Measurements from ENCODE around the gene APOBR.
"Not testable (repeated sequence)": the region's sequence is repeated elsewhere in the genome, so short reads cannot be mapped to it uniquely, and the experiment has no call there.

APOBR gene

DNA sequence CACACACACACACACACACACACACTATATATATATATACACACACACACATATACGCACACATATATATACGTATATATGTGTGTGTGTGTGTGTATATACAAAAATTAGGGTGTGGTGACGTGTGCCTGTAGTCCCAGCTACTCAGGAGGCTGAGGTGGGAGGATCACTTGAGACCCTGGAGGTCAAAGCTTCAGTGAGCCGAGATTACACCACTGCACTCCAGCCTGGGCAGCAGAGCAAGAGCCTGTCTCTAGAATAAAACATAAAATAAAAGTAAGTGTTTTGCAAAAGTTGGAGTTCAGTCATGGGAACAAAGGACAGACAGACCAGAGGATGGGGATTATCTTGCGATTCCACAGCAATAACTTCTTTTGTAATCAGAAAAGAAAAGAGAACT, 33.5 kb downstream of the APOBR start:
- DNase-seq, result no peak

DNA sequence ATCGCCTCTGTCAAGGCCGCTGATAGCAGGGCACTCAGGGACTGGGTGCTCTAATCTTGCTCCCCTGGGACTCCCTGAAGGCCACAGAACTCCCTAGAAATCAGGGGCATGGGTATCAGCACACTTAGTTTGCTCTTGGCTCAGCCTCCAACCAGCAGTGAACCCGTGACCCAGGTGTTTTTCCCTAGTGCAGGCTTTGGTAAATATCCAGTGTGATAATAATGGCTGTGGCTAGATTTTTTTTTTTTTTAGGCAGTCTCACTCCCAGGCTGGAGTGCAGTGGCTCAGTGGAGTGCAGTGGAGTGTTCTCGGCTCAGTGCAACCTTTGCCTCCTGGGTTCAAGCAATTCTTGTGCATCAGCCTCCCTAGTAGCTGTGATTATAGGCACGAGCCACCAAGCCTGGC, 34.0 kb downstream of the APOBR start:
- no peak for DNase-seq

DNA sequence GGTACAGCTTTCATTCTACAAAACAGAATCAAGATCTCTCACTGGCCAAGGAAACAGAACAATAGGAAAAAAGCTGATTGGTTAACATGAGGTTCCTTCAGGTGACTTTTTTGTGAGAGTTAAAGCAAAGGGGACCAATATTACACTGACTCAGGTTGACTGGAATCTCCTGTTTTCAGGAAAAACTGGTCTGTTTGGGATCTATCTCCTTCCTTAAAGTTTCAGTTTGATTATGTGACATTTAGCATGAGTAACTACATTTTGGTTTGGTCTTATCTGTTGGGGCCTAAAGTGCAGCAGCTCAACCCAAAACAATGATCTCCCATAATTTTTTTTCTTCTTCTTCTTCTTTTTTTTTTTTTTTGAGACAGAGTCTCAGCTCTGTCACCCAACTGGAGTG, 34.7 kb downstream of the APOBR start:
- DNase-seq, result no peak

DNA sequence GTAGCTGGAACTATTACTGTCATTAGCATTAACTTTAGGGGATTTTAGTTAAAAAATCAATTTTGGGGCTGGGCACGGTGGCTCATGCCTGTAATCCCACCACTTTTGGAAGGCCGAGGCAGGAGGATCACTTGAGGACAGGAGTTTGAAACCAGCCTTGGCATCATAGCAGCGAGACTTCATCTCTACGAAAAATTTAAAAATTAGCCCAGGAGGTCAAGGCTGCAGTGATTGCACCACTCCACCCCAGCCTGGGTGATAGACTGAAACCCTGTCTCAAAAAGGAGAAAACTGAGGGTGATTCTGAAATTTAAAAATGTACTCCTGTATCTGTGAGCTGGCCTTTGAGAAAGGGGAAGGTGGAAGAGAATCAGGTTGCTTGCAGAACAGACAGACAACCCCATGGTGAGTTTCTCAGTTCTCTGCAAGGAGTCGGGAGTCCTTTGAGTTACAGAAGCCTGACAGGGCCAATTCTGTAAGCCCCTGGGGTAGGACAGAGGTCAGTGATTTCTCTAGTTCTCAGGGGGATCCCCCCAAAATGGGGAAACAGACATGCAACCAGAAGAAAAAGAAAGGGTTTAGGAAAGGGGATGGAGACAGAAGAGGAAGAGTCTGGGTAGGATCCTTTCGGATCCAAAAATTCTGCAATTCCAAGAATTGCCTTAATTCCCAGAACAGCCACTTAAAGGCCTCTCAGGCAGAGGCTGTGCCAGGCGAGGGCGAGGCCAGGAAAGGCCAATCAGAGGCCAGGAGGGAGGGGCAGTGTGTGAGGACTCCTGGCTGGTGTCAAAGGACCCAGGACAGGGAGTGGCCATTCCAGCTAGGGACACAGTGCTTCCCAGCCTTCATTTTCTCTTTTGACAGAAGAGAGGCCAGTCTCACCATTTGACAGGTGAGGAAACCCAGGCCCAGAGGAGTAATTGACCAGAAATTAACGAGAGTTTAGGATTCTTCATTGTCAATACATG, 37.6 kb downstream of the APOBR start:
- DNase-seq, result no peak

DNA sequence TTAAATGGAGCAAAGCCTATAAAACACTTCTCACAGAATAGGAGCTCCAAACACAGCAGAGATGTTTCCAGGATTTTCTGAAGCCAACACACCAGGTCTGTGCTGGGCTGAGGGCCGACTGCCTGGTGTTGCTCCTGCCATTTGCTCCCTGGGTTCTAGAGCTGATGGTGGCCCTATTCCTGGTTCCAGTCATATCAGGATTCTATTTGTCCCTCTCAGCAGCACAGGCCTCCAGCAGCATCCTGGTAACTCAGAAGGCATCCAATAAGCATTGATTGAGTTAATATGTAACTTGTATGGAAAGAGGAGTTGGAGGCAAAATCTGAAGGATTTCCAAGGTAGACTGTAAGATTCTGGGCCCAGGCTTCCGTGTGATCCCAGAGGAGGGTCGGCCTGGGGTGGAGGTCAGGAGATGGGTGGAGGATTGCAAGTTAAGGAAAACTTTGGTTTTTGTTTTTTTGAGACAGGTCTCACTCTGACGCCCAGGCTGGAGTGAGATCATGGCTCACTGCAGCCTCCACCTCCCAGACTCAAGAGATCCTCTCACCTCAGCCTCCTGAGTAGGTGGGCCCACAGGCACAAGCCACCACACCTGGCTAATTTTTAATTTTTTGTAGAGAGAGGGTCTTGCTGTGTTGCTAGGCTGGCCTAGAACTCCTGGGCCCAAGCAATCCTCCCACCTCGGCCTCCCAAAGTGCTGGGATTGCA, 38.7 kb downstream of the APOBR start:
- DNase-seq, result no peak

DNA sequence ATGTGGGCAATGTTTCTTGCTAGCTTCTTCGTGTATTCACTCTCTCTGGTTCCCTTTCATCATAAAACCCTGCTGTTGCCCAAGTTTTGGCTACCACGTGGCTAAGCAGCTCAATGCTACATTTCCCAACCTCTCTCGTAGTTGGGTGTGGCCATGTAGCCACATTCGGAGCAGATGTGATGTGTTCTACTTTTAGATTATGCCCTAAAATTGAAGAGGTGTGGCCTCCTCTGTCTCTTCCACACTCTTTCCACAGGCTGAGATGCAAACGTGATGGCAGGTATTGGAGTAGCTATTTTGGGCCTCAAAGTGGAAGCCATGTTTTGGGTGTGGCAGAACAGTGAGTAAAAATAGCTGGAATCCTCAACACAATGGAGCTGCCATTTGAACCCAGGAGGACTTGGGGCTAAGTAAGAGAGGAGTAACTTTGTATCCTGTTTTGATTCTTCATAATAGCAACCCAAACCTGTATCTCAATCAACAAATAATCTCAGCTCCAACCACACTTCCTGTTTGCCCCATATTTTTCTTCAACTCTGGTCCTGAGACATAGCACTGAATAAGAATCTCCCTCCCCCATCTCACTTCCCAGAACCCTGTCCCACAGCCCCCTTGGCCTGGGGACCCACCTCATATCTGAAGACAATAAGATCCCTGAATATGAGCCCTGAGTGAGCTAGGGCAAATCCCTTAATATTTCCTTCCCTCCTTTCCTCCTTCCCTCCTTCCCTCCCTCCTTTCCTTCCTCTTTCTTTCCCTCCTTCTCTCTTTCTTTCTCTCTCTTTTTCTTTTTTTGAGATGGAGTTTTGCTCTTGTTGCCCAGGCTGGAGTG, 40.3 kb downstream of the APOBR start:
- DNase-seq, result peak in 1 of 2 donors; percentile 39

DNA sequence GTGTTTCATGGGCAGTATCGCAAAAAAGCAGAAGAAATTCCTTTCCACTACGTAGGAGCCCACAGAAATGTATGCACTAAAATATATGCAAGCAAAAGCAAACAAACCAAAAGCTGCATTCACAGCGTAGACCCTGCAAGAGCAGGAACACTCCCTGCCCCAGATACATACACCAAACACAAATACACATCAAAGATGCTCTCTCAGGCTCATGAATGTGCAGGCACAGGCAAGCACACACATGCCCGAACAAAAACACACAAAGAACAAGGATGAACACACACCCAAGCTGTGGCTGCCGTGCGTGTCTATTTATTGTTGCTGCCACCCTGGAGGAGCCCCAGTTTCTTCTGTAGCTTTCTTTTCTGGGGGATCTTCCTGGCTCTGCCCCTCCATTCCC, 42.6 kb downstream of the APOBR start:
- no peak for DNase-seq

DNA sequence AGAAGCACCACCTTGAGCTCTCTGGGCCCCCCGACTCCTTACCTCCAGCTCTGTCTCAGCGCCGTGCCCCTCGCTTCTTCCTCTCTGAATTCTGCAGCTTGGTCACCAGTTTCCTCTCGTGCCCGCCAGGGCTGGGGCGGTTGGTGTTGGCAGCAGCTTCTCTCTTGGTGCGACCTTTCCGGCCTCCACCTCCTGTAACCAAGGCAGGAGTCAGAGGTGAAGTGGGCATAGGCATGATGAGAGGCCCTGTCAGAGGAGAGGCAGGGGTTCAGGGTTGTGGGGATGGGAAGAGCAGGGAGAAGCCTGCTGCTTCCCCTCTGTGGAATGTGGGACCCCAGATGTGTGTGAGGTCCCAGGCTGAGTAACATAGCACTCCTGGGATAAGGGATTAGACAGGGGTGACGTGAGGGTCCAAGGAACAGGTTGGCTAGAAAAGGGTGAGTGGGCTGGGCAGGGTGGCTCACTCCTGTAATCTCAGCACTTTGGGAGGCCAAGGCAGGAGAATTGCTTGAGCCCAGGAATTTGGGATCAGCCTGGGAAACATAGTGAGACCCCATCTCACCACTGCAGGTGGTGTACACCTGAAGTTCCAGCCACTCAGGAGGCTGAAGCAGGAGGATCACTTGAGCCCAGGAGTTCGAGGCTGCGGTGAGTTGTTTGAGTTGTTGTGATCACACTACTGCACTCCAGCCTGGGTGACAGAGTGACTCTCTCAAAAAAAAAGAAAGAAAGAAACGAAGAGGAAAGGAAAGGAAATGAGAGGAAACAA, 43.7 kb downstream of the APOBR start:
- DNase-seq, result no peak

DNA sequence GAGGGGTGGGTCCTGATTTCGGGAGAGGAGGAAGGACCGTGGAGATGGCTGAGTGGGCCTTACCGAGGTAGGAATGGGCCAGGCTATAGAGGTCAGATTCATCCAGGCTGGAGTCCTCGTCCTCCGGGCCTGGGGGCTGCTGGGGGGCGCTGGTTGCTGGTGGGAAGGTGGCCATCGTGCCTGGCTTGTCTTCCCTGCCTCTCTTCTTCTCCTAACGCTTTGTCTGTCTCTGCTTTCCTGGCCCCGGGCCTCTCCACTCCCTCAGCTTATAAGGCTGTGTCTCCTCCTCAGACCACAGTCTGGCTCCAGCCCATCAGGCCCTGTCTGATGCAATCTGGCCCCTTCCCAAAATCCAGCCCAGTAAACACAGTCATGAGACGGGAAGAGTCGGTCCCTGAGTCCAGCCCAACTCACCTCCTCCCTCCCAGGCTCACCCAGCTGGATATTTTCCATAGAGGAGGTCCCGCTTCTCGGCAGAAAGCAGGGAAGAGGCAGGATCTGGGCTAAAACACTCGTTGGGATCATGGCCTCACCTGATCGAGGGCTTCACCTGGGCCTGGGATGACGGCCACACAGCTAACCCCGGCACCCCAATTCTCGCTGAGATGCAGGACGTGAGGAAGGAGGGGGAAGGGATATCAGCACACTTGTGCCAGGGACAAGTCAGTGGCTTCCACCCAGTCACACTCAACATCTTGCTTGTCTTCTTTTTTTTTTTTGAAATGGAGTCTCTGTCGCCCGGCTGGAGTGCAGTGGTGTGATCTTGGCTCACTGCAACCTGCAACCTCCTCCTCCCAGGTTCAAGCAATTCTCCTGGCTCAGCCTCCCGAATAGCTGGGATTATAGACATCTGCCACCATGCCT, 44.5 kb downstream of the APOBR start, which contains the start of gene NUPR1:
Gene NUPR1, minus strand, starts transcription at position 242 of the 864 bp plus-strand sequence. Its CDS starts 67 bp downstream, at position 175.
- DNase-seq, result no peak

DNA sequence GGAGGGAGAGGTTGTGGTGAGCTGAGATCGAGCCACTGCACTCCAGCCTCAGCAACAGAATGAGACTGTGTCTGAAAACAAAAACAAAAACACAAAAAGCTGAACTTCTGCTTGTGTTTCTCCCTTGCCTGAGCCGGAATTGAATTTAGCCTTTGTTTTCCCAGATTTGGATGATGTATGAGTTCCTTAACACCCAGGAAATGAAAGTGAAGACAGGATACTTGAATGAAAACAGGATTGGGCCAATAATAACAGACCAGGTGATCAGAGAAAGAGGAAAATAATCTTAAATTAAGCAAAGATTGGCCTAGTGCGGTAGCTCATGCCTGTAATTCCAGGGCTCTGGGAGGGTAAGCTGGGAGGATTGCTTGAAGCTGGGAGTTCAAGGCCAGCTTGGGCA, 45.9 kb downstream of the APOBR start:
- DNase-seq, result no peak

DNA sequence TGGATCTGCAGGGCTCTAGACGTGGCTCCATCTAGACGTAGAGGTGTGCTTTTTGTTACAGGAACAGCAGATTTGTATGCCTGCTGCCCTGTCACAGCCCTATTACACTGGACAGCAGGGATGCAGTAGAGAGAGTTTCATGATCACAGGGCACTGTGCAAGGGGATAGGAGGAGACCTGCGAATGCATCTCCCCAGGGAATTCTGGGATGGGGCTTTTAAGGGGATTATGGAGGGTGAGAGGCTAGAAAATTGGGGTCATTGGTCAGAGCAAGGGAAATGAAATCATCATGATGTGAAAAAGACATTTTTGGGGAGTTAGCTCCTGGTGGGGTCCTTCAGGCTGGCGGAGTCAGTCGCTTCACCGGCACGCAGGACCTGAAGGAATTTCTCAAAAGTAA, 48.2 kb downstream of the APOBR start:
- no peak for DNase-seq

DNA sequence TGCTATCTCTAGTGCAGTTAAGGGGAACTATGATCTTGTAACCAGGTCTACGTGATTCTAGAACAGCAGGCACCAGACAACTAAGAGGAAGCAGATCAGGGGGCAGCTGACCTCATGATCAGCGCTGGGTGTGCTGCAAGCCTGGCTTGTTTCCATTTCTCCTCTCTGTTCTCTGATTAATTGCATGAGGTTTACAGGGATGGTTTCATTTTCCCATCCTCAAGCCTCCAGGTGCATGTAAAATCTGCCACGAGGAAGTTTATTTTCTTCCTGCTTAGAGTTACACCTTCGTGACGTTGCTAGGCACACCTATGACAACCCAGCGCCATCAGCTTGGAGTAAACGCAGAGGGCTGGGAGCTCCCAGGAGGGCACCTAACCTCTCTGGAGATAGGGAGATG, 48.6 kb downstream of the APOBR start:
- DNase-seq, result peak; percentile 3 to 75

DNA sequence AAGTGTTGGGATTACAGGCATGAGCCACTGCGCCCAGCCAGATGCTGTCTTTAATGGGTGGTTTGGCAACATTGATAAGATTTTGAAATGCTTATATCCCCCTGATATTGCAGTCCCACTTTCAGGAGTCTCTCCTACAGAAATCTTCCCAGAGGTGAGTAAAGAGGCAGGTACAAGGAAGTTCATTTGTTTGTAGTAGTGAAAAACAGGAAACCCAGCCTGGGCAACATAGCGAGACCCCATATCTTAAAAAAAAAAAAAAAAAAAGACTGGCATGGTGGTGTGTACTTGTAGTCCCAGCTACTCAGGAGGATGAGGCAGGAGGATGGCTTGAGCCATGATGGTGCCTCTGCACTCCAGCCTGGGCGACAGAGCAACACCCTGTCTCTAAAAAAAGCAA, 50.6 kb downstream of the APOBR start:
- DNase-seq, result no peak

DNA sequence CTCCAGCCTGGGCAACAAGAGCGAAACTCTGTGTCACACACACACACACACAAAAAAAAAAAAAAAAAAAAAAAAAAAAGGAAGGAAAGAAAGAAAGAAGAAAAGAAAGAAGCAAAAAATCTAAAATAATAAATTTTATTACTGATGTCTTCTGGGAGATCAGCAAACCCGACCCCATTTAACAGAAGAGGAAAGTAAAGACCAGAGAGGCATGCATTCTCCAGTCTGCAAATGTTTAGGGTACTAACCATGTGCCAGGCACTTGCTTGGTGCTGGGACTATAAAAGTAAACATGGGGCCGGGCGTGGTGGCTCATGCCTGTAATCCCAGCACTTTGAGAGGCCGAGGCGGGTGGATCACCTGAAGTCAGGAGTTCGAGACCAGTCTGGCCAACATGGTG, 51.5 kb downstream of the APOBR start:
- DNase-seq, result not testable (repeated sequence)

DNA sequence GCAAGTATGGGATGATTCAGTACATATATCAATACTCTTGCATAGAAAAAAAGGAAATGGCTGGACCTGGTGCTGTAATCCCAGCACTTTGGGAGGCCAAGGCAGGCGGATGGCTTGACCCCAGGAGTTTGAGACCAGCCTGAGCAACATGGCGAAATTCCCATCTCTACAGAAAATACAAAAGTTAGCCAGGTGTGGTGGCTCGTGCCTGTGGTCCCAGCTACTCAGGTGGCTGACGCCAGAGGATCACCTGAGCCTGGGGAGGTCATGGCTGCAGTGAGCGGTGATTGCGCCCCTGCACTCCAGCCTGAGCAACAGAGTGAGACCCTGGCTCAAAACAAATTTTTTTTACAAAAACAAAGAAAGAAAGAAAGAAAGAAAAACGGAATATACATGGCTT, 52.2 kb downstream of the APOBR start:
- DNase-seq, result no peak

DNA sequence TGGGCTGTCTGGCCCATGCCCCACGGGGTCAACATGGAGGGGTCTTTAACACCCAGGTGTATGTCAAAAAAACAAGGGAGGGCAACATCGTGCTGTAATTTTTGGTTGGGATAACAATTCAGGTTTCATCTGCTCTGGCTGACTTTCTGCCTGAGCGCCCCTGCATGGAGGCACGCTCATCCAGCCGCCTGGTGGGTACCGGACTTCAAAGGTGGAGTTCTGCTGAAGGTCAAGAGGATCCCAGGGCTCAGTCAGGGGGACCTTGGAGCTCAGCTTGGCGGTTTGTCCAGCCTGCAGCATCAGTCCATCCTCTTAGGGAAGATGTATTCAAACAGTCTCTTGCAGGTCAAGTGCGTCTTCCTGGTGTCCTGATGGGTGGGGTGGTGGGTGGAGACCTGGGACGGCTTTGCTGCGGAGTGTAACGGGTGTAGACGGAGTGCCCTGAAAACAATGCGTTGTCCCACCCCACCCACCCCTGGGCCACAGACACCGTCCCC, 53.9 kb downstream of the APOBR start:
- DNase-seq, result no peak

All from bone marrow (tissue), 2 donors.